Right hindlimb (tissue), 1 donor: ENCODE data around the gene KHNYN.
"Not testable (repeated sequence)": the region's sequence is repeated elsewhere in the genome, so short reads cannot be mapped to it uniquely, and the experiment has no call there.

ENCODE experiments used
- DNase-seq: peaks from one replicate; pipeline ENCODE4 v3.0.0-alpha.2; 2018

KHNYN gene

DNA sequence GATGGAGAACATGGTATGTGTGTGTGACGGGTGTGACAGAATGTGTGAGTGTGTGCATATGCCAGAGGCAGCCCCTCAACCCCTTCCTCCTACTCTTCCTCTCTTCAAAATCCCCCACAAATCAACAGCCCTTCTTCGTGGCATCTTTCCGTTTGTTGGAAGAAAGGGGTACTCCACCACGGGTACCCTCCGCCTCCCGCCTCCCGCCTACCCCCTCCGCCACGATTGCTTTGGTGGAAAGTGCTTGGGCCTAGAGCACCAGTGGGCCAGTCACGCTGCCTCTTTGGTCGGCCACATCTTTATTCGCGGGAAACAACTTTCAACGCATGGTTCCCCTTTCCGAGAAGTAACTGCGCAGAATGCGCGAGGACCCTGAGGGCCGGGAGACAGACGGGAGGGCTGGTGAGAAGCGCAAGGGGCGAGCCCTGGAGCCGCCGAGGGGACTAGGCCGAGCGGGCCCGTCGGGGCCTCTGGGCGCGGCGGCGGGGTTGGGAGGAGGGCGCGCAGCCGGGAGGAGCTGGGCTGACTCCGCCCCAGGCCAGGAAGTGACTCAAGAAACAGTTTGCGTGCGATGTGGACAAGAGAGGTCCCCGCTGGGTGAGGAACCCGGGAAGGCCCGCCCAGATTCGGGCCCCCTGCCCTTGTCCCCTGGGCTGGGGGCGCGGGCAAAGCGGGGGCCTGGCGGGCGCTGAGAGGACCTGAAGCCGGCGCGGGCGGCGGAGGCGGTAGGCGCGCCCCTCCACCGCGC is at the start of gene KHNYN, which contains the start of gene CBLN3:
TSS of gene KHNYN (plus strand) at position 560 of the 748 bp plus-strand sequence. CDS start 777 bp downstream, outside the sequence.
TSS of gene CBLN3 (minus strand) at position 274 of the 748 bp plus-strand sequence. CDS start 614 bp downstream, outside the sequence.
- DNase-seq: peak; percentile 94

GRCh38 chr14:24381363-24382063 is 48.2 kb upstream of the KHNYN start:
- no peak for DNase-seq

GRCh38 chr14:24382064-24382371 is 47.7 kb upstream of the KHNYN start:
- DNase-seq: no peak

DNA sequence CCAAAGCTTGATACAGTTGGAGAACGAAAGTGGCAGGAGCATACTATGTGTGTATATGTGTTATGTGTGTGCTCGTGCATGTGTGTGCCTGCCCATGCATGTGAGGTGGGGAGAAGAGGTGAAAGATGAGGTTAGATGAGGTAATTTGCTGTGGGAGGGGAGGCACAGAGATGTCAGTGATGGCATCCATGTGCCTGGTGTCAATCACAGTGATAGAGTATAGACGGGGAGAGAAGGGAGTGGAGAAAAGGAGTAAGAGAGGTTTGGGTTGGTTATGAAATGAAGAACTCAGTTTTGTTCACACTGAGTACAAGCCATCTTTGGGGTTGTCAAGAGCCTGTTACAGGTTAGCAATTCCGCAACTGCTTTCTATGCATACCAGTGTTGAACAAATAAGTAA is 45.6 kb upstream of the KHNYN start:
- DNase-seq: no peak

DNA sequence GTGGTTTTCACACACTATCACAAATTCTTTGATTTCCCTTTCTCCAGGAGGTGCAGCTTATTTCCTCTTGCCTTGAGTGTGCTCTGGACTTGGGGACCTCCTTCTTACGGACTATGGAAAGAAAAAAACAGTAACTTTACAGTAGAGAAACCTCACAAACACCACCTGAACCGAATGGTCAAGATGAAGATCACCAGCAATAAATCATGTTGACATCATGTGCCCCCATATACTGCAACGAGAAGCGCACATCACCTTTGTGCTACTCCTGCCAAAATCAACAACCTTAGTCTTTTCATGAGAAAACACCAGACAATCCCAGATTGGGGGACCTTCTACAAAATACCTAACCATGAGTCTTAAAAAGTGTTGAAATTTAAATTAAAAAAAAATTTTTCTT is 44.2 kb upstream of the KHNYN start:
- DNase-seq: no peak

GRCh38 chr14:24387009-24387345 is 42.8 kb upstream of the KHNYN start:
- DNase-seq: no peak

DNA sequence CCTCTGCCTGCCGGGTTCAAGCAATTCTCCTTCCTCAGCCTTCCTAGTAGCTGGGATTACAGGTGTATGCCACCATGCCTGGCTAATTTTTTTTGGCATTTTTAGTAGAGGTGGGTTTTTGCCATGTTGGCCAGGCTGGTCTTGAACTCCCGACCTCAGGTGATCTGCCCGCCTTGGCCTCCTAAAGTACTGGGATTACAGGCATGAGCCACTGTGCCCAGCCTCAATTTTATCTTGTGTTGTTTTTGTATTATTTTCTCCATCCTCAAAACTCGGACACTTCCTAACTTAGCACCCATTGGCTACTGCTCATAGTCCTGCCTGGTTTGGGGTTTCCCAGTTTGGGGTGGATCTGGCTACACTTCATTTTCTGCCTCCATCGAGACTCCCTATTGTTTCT is 42.2 kb upstream of the KHNYN start:
- not testable (repeated sequence) for DNase-seq

GRCh38 chr14:24388474-24389179 is 41.1 kb upstream of the KHNYN start:
- DNase-seq: no peak

- DNase-seq: no peak
Measured at GRCh38 chr14:24389226-24389848, 40.4 kb upstream of the KHNYN start.

DNA sequence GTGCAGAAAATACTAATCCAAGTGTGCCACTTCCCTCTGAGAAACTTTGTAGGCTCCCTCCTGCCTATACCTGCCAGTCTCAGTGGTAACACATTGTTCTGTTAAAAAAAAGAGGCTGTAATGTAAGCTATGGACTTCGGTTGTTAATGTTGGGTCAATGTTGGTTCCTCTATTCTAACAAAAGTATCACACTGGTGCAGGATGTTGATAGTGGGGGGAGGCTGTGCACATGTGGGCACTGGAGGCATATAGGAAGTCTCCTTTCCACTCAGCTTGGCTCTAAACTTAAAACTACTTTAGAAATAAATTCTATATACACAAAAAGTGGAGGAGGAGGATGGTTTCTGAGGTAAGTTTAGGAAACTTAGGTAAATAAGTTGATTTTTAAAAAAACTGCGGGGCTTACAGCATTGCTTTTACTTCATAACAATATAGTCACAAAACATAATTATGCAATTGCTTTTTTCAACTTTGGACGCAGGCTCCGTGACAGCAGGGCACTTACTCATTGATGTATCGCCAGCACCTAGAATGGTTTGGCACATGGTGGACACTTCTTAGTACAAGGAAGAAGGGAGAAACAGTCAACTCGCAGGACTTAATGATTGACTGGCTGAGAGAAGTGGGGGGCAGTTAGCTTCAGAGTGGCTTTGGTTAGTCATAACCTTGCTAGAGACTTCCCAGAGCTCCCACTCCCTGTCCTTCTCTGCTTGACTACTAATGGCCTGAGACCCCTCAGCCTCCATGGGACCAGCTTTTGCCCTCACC is 38.9 kb upstream of the KHNYN start:
- DNase-seq: no peak

GRCh38 chr14:24392325-24393091 is 37.2 kb upstream of the KHNYN start:
- no peak for DNase-seq

DNA sequence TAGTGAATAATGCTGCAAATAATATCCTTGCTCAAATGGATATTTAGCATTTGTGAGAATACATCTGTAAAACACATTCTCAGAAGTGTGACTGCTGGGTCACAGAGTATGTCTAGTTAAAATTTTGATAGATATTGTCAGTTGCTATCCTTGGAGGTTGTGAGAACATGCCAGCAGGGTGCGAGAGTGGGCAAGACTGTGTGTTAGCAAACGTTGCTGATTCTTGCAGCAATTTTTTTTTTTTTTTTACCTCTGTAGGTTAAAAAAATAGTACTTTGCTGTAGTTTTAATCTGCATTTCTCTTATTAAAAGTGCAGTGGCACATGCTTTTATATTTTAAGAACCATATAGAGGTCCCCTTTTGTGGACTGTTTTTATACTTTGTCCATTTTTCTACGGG is 35.5 kb upstream of the KHNYN start:
- DNase-seq: no peak

DNA sequence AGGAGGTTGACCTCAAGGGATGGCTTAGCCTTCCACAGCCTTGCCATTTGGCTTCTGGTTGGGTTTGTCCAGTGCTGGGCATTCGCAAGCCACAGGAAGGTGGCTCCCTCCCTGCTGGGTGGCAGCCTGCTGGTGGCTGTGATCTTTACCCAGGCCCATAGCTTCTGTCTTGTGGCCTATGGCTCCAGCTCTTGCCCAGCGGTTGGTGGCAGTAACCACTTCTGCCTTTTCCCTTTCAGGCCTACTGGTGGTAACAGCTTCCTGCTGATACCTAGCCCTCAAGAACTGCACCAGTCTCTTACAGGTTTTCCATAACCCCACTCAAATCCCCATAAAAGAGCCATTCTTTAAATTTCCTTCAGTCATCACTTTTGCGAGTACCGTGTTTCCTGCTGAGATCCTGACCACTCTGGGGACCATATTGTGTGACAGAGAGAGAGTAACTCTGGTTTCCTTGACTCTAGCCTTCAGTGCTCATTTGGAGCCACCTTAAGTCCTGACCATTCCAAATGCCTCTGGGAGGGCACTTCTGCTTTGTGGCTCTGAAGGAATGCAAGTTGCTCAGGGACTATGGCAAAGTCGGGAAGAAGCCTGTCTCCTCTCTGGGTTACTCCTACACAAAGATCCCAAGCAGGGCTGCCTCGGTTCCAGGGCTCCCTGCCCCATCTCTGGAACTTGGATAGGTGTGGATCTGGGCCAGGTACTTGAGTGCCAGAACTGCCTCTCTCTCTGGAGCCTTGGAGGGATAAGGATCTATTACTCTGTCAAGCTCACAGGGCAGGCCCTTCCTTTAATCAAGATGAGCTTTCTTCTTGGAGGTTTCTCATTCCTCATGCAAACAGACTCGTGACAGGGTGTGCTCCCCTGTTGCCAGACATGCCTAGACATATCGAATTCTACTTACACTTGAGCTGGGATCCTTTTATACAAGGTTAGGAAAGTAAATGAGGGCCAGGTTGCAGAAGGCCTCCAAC is 33.9 kb upstream of the KHNYN start:
- no peak for DNase-seq

DNA sequence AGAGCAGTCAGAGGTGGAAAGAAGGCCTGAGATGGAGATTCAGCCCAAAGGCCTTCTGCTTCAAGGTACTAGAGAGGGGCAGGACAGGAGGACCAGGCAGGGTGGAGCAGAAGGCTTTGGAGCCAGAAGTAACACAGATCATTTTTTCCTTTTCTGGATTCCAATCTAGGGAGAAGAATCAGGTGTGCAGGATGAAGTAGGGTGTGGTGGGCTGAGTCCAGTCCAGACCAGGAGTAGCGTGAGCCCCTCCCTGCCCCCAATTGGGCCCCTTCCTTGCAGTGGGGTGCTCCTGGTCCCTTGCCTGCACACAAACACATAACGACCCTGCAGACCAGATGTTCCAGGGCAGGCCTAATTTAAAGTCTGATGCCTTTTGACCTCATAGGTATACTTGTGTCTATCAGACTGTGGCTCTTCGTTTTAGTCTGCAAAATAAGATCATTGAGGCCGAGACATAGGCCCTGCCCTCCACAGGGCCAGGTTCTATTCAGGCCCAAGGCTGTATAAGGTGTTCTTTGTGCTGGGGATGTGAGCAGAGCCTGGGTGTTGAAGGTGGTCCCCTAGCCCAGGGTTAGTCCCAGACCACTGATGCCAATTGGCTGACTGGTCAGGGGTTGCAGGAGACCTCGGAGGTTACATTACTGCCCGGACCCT is 32.0 kb upstream of the KHNYN start:
- no peak for DNase-seq

GRCh38 chr14:24398293-24398652 is 31.5 kb upstream of the KHNYN start:
- peak; percentile 80 for DNase-seq

- peak; percentile 89 for DNase-seq
Measured at GRCh38 chr14:24398653-24399446, 30.9 kb upstream of the KHNYN start, which contains the start of gene NYNRIN. Gene NYNRIN, plus strand, starts transcription at chr14:24399003. Its CDS starts 244 bp downstream, at chr14:24399247.

GRCh38 chr14:24399447-24399822 is 30.3 kb upstream of the KHNYN start:
- no peak for DNase-seq

DNA sequence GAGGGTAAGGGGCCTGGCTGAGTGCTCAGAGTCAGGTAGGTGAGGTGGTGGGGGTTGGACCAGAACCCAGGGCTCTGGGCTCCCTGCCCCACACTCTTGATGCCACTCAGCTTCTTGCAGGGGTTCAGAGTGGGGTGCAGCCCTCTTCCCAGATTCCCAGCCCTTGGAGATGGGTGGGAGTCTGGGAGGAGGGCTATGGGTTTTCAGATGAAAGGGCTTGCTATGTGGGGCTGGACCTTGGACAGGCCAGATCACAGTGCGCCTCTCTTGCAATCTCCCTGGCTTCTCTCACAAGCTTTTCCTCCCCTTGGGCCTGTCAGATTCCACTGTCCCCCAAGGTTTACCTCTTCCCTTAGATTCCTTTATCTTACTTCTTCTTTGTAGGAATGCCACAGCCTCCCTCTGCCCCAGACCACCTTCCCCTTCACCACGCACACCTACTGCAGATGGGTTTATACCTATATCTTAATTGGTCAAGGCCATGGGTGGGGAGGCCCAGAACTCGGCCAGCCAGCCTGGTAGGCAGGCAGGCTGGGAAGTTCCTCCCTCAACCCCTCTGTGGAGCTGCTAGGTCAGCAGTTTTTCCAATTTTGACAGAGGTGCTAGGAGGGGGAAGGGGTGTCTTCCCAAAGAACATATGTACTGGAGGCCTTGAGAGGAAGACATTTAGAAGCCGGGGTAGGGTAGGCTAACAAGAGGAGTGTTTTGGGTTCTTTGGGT is 29.6 kb upstream of the KHNYN start:
- no peak for DNase-seq
